ENCODE results near the gene SLC35F1.

Gene SLC35F1

GRCh38 chr6:118313762-118314161 lies 406.7 kb downstream of the SLC35F1 start:
- DNase-seq (ENCODE audit: low spot score): no peak

- no peak for DNase-seq (ENCODE audit: low spot score)
Observed at GRCh38 chr6:118316796-118317384, 409.8 kb downstream of the SLC35F1 start.

GRCh38 chr6:118317581-118318563 lies 410.8 kb downstream of the SLC35F1 start:
- no peak for DNase-seq (ENCODE audit: low spot score)

GRCh38 chr6:118318648-118319047 lies 411.6 kb downstream of the SLC35F1 start:
- no peak for DNase-seq (ENCODE audit: low spot score)

GRCh38 chr6:118319416-118319815 lies 412.4 kb downstream of the SLC35F1 start:
- DNase-seq (ENCODE audit: low spot score): no peak

- DNase-seq (ENCODE audit: low spot score): no peak
Observed at GRCh38 chr6:118319894-118320649, 413.0 kb downstream of the SLC35F1 start.

- DNase-seq (ENCODE audit: low spot score): no peak
Observed at GRCh38 chr6:118320652-118321051, 413.6 kb downstream of the SLC35F1 start.

- no peak for DNase-seq (ENCODE audit: low spot score)
Observed at GRCh38 chr6:118324116-118324515, 417.1 kb downstream of the SLC35F1 start.

- no peak for DNase-seq (ENCODE audit: low spot score)
Observed at GRCh38 chr6:118325220-118325860, 418.3 kb downstream of the SLC35F1 start.

- no peak for DNase-seq (ENCODE audit: low spot score)
Observed at GRCh38 chr6:118326712-118327111, 419.6 kb downstream of the SLC35F1 start.

- no peak for DNase-seq (ENCODE audit: low spot score)
Observed at GRCh38 chr6:118327237-118327636, 420.2 kb downstream of the SLC35F1 start.

GRCh38 chr6:118333772-118334171 lies 426.7 kb downstream of the SLC35F1 start:
- no peak for DNase-seq (ENCODE audit: low spot score)

GRCh38 chr6:118334634-118335033 lies 427.6 kb downstream of the SLC35F1 start:
- DNase-seq (ENCODE audit: low spot score): no peak

GRCh38 chr6:118335325-118335816 lies 428.3 kb downstream of the SLC35F1 start:
- DNase-seq (ENCODE audit: low spot score): no peak

- no peak for DNase-seq (ENCODE audit: low spot score)
Observed at GRCh38 chr6:118344014-118344670, 437.1 kb downstream of the SLC35F1 start.

- DNase-seq (ENCODE audit: low spot score): no peak
Observed at GRCh38 chr6:118350881-118351430, 443.9 kb downstream of the SLC35F1 start.

- DNase-seq (ENCODE audit: low spot score): no peak
Observed at GRCh38 chr6:118353564-118353963, 446.5 kb downstream of the SLC35F1 start.

- no peak for DNase-seq (ENCODE audit: low spot score)
Observed at GRCh38 chr6:118354641-118355040, 447.6 kb downstream of the SLC35F1 start.

- DNase-seq (ENCODE audit: low spot score): no peak
Observed at GRCh38 chr6:118356054-118356453, 449.0 kb downstream of the SLC35F1 start.

GRCh38 chr6:118356686-118357085 lies 449.6 kb downstream of the SLC35F1 start:
- DNase-seq (ENCODE audit: low spot score): no peak

All from HuH-7 (cell line).